Hypothalamus (tissue), 51 donors: ENCODE measurements around the gene ARMCX6.
"Not testable (repeated sequence)": the region's sequence is repeated elsewhere in the genome, so short reads cannot be mapped to it uniquely, and the experiment has no call there.

Experiments used
- DNase-seq, 51 donors: peaks; one replicate each; lab custom pipeline; 2025; lab: John Stamatoyannopoulos, UW

The ARMCX6 gene

DNA sequence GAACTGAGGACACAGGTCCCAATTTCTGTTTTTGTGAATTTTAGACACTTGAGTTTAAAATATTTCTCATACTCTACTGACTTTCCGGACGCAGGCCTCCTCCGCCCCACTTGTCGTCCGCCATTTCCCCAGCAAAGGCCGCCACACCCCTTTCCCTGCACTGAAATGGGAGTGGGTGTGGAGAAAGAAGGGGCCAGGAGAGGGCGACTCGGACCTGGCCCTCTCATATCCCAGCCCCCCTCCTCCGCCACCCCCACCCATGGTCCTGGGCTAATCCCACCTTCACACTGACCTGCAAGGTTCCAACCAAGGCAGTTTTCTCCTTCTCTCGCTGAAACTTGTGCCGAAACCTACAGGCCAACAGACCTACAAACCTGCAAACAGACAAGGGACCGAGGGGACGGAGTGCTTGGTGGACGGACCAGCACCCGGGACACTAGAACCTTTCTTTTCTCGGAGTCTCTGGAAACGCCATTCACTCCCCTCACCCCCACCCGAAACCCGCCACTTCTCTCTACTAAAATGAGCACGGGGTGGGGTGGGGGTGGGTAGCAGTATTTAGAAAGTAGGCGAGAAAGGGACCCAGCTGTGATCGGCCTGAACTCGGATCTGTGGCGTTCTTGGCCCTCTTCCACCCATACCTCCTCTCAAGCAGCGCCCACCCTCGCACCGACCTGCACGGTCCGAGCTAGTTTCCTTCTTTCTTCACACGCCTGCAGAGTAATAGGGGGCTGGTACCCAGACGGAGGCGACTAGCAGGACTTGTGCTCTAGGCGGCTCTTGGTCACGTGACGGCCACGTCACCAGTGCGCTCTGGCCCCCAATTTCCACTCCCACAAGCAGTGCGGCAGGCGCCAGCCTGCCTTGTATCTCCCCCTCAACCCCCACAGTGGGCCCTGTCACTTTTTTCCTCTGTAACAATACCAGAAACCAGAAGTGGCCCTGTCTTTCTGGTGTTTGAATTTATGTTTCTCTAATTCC is at the start of gene ARMCX6:
Gene ARMCX6, minus strand, starts transcription at position 790 of the 981 bp plus-strand sequence. CDS start 1,380 bp downstream, outside the sequence.
- peak in 50 of 51 donors; percentile 2 to 83 (median 54) for DNase-seq

DNA sequence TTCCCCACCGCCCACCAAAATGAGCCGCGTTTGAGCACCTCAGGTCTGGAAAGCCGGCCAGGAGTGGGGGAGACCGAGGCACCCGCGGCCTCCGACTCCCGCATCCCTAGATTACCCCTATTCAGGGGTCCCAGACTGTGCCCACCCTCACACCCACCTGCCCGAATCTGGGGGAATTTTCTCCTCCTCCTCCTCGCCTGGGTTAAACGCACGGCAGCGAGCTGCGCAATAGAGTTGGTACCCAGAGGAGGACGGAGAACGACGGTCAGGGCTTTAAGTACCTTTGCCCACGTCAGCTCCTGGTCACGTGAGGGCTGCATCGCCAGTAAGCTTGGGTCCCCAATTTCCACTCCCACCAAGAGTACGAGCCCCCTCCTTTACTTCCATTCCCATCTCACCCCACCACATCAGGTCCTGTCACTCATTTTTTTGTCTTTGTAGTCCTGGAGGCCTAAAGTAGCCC is 41.8 kb upstream of the ARMCX6 start, which contains the start of gene ARMCX2:
Gene ARMCX2, minus strand, starts transcription at position 250 of the 463 bp plus-strand sequence. CDS start 2,262 bp downstream, outside the sequence.
- peak in 46 of 51 donors; percentile 3 to 72 (median 36) for DNase-seq

DNA sequence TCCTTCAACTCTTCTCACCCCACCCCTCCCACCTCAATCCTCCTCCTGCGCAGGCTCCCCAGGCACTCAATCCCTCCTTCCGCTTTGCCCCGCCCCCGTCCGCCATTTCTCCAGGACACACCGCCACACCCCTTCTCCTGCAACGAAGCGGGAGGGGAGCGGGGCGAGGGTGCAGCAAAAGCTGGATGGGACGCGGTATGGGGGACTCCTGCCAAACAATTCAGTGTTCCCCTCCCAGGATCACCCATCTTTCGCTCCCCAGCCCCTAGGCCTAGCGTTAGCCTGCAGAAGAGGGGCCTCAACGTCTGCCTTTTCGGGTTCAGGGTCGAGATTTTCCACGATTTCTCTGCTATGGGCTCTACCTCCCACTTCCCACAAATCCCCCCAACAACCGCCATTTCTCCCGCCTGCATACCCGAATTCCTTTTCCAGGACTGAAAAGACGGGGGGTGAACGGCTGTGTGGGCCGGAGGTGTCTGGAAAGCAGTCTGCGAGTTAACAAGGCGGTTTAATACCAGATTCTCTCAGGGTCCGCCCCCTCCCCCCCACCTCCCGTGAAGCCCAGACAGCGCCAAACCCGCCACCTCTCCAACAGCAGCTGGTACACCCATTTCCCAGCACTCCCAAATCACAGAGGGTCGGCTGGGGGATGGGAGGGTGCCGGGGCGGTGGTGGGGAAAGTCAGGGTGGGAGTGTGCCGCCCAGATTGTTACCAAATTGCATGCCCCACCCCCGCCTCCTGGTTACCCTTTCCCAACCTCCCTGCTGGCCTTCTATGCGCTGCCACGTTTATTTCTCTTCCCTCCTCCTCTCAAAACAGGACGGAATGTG is 41.1 kb upstream of the ARMCX6 start:
- peak in 50 of 51 donors; percentile 1 to 75 (median 34) for DNase-seq

DNA sequence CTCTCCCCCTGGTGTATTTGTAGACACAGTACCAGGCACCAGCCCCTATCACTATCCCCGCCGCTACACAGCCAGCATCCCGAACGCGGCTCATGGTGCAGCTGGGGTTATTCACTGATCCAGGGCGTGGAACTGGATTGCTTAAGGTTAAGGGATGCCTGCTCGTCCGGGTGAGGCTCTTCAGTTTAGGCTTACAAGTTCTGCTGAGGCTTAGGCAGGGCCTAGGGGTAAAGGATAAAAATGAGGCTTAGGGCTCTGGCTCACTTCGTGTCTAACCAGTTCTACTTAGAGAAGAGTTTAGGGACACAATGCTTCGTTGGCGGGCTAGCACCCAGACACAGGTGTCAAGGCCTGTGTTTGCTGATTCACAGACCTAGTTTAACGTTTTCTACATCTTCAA is 39.7 kb upstream of the ARMCX6 start:
- no peak for DNase-seq

DNA sequence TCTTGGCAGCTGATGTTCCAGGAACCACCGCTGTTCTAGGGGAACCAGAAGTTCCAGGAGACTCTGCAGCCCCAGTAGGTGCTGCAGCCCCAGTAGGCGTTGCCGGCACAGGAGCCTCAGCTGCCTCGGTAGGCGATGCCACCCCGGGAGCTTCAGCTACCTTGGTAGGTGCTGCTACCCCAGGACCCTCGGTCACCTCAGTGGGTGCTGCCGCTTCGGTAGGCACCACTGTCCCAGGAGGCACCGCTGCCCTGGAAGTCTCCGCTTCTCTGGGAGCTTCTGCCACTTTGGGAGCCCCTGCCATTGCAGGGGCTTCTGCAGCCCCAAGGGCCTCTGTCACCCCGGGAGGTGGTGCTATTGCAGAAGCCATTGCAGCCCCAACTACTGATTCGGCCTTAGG is 39.0 kb upstream of the ARMCX6 start:
- no peak for DNase-seq

DNA sequence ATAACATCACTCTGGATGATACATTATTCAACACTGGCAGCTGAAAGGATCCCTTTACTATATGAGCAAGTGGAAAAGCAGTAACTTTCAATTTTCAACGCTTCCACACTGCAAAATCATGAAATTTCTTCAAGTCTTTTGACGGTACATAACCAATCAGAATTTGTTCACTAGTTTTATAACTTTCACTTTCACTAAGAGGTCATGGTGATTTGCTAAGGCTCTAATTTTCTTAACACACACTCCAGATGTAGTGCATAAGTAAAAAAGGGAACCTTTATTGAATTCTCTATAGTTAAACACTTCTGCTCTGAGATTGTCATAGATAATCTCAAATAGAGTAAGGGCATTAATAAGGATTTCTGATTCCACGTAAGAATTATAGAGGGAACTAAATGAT is 37.7 kb upstream of the ARMCX6 start:
- no peak for DNase-seq

DNA sequence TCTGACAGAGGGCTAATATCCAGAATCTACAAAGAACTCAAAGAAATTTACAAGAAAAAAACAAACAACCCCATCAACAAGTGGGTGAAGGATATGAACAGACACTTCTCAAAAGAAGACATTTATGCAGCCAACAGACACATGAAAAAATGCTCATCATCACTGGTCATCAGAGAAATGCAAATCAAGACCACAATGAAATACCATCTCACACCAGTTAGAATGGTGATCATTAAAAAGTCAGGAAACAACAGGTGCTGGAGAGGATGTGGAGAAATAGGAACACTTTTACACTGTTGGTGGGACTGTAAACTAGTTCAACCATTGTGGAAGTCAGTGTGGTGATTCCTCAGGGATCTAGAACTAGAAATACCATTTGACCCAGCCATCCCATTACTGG is 29.9 kb upstream of the ARMCX6 start:
- not testable (repeated sequence) for DNase-seq

DNA sequence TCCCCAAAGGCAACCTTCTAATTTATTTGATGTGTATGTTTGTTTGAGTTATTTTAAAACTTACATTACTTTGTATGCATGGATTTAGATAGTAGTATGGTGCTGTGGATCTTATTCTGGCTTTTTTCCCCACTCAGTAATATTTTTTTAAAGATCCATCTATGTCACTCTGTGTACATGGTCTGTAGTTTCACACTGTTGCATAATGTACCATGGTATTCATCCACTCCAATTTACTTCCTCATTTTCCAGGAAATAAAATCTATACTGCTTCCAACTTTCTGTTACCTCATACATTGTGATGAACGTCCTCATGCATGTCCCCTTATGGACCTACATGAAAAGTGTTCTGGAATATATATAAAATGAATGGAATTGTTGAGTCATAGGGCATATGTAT is 24.3 kb upstream of the ARMCX6 start:
- DNase-seq = no peak

DNA sequence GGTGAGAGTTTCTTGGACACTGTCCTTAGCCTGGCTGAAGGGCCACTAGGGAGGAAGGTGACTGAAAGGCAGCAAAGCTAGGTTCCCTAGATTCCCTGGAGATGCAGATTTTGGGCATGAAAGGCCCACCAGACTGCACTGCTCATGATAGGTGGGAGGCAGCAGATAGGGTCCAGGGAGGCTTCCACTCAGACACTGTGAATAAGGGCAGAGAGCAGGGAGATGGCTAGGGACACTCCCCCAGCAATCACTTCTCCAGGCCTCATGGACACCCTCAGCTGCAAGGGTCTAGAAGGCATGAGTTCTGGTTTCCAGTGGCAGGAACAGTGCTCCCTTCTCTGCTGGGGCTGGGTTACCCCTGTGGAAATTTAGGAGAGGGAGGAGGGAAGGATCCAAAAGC is 21.8 kb upstream of the ARMCX6 start:
- no peak for DNase-seq

DNA sequence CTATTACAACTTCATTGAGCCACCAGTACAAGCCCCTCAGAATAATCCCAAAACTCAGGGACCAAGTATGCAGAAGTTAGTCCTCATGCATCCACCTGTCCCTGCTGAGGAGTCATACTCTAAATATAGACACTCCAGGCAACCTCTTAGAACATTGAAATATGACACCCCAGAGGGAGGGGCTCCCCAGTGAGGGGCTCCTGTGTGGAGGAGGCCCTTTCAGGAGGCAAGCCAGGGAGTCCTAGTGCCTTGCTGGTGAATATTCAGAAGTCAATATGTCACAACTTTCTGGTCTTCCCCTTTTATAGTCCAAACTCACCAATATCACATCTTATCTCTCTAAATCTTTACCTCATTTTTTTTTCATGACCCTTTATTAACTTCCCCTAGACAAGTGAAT is 1.6 kb upstream of the ARMCX6 start:
- DNase-seq = no peak

DNA sequence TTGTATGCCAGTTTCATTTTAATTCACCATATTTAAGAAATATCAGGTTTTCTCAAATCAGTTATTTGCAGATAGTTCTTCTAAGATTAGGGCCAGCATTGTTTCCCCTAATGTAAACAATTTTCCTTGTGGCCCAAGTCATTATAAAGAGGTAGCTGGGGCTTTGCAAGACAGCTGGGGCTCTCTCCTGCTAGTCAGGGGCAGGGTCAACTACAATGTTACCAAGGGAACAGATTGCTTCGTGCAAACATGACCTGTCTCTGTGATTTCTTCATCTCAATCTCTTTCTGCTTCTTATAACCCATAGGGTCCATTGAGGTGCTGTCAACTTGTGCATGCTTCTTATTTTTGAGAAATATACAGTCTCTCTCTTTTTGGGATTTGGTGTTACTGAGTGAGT is 12.1 kb downstream of the ARMCX6 start:
- no peak for DNase-seq

DNA sequence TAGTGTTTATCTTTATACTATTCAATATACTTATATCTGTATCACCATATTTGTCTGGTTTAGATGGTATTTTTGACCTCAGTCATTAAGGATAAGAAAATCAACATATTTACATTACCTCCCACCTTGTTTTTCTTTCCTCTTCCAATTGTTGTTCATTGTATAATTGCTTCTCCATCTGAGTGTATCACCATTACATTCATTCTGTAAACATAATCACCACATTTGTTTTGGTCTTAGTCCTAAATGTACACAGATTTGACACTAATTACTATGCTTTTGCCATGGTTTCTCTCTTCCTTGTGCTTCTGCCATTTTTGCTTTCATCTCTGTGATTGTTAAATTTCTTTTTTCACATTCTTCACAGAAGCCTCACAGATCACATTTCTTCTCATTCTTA is 12.7 kb downstream of the ARMCX6 start:
- no peak for DNase-seq

DNA sequence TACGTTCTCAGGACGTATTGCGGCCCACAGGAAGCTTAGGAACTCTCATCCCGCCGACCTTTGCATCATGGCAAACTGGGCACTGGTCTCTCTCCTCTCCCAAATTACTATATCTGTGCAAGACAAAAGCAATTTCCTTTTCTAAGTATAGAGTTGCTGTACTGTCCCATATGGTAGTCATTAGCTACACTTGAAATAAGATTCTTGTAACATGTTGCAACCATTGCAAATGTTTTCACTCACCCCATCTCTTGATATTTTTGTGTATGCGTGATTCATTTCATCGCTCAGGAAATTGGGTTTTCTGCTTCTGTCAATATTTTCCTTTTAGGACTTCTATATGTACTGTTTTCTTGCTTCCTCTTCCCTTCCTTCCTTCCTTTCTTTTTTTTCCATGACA is 15.7 kb downstream of the ARMCX6 start:
- no peak for DNase-seq

DNA sequence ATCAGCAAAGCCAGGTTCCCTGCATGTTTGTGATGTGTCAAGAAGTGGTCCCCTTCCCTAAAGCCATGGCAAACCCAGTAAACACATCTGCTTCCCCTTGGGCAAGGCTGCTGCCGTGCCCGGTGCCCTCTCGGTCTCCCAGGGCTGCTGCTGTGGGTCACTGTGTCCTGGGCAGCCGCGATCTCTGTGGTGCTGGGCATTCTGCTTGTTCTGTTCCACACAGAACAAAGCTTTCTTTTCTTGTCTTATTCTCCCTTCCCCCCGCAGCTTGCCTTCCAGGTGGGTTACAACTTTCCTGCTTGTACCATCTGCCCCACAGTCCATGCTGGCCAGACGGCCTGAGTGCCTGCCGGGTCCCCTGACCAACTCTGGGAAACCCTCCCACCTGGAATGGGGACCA is 18.2 kb downstream of the ARMCX6 start:
- DNase-seq = not testable (repeated sequence)

DNA sequence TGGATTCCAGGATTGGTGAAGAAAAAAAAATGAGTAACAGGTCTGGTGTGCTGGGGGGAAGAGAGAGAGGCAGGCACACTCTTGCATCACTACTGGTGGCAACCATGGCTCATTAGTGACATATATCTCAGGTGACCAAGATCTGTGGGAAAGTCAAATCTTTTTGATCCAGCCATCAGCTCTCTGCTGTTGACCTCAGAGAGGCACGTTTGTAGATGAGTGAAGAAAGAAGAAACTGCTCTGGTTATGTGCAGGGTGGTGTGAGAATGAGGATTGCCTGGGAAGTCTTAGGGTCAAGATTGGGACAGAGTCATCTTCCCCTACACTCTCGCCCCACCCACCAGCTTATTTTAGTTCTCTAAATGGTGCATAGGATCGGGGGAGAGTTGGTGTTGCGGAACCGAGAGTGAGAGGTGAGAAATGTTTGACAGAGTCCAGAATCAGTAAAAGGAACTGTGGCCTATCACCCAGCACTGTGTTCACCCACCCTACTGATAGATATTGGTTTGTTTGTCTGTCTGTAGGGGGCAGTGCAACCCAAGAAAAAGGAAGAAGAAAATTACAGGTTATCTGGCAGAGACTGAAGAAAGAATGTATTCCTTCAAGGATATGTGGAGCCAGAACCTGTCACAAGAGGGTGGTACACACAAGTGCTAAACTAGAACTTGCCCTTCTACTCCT is 21.9 kb downstream of the ARMCX6 start:
- peak in 10 of 51 donors; percentile 0 to 34 (median 3) for DNase-seq
